Measurements from ENCODE around the gene WDFY1.

WDFY1 gene

DNA sequence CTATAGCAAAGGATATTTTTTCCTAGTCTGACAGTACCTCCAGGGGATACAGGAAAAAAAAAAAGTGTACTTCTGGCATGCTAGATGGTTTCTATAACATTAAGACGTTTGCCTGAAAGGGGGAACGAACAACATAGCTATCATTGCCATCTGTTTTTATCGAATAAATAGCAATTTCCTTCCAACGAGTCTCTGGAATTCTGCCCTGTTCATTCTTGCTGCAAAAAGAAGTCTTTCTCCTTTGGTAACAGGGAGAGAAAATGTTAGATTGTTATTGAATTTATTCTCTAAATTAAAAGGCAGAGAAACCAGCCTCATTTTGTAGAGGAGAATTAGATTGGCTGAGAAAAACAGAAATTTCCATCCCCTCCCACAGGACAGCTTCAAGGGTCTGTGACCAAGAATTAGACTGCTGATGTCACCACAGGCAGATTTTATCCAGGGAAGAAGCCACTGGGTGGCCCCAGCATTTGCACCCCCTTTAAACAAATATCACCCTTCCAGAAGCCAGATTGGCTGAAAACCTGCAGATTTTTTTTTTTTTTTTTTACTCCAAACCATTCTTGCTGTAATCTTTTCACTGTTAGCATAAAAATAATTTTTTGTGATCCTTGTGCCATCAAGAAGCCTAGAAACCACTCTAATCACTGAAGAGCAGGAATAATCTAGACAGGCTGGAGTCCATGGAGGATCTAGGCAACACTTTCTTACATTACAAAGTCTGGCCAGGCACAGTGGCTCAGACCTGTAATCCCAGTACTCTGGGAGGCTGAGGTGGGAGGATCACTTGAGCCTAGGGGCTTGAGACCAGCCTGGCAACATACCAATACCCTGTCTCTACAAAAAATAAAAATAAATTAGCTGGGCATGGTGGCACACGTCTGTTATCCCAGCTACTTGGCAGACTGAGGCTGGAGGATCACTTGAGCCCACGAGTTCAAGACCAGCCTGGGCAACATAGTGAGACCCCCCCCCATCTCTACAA, 12.0 kb downstream of the WDFY1 start:
- TF ChIP-seq, protein P1, sequence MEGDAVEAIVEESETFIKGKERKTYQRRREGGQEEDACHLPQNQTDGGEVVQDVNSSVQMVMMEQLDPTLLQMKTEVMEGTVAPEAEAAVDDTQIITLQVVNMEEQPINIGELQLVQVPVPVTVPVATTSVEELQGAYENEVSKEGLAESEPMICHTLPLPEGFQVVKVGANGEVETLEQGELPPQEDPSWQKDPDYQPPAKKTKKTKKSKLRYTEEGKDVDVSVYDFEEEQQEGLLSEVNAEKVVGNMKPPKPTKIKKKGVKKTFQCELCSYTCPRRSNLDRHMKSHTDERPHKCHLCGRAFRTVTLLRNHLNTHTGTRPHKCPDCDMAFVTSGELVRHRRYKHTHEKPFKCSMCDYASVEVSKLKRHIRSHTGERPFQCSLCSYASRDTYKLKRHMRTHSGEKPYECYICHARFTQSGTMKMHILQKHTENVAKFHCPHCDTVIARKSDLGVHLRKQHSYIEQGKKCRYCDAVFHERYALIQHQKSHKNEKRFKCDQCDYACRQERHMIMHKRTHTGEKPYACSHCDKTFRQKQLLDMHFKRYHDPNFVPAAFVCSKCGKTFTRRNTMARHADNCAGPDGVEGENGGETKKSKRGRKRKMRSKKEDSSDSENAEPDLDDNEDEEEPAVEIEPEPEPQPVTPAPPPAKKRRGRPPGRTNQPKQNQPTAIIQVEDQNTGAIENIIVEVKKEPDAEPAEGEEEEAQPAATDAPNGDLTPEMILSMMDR (conservative IDR thresholded peaks at IDR 0.05; ENCODE audit: control insufficient read depth, insufficient read depth, low read depth, low read length) = no peak
- H3K4me3 ChIP-seq (ENCODE audit: control insufficient read depth, low read depth, low read length) = no peak overlapping the region
- no peak for DNase-seq (ENCODE audit: low read depth)

GRCh38 chr2:223930103-223930976, 14.8 kb downstream of the WDFY1 start:
- TF ChIP-seq, protein P1 (conservative IDR thresholded peaks at IDR 0.05; ENCODE audit: control insufficient read depth, insufficient read depth, low read depth, low read length) = no peak
- no peak overlapping the region for H3K4me3 ChIP-seq (ENCODE audit: control insufficient read depth, low read depth, low read length)
- DNase-seq (ENCODE audit: low read depth) = peak; percentile 20

- H3K4me3 ChIP-seq (ENCODE audit: control insufficient read depth, low read depth, low read length) = no peak overlapping the region
- TF ChIP-seq, protein P1 (conservative IDR thresholded peaks at IDR 0.05; ENCODE audit: control insufficient read depth, insufficient read depth, low read depth, low read length) = no peak
- no peak for DNase-seq (ENCODE audit: low read depth)
These were observed 15.5 kb downstream of the WDFY1 start for GRCh38 chr2:223929571-223930102.

GRCh38 chr2:223928113-223929006, 16.8 kb downstream of the WDFY1 start:
- H3K4me3 ChIP-seq (ENCODE audit: control insufficient read depth, low read depth, low read length) = no peak overlapping the region
- no peak for DNase-seq (ENCODE audit: low read depth)
- TF ChIP-seq, protein P1 (conservative IDR thresholded peaks at IDR 0.05; ENCODE audit: control insufficient read depth, insufficient read depth, low read depth, low read length) = no peak

- DNase-seq (ENCODE audit: low read depth) = peak; percentile 60
- TF ChIP-seq, protein P1 (conservative IDR thresholded peaks at IDR 0.05; ENCODE audit: control insufficient read depth, insufficient read depth, low read depth, low read length) = no peak
- no peak overlapping the region for H3K4me3 ChIP-seq (ENCODE audit: control insufficient read depth, low read depth, low read length)
These were observed 20.0 kb downstream of the WDFY1 start for GRCh38 chr2:223925106-223925505.
